RWPE1 (cell line): Measurements from ENCODE around the gene SNAPC1.
"Not testable (repeated sequence)": the region's sequence is repeated elsewhere in the genome, so short reads cannot be mapped to it uniquely, and the experiment has no call there.

Source experiments
- CTCF ChIA-PET: fragments of 350-600 bp; sonication (Branson Sonifier 250); formaldehyde crosslinking; extraction: SDS; loops from one replicate; lab custom pipeline; 2021; lab: Yijun Ruan, JAX
- POLR2A ChIA-PET: fragments of 400-600 bp; formaldehyde crosslinking; extraction: SDS; loops from one replicate; lab custom pipeline; 2020; ENCODE audit warnings: antibody characterized with exemption; ENCODE audit not compliant: low non-redundant PET; lab: Yijun Ruan, JAX
- DNase-seq: peaks from one replicate; pipeline ENCODE4 v3.0.0; 2012; ENCODE audit warnings: low spot score
- H3K27ac ChIP-seq: fragments of 450-650 bp; 2 replicates; pipeline ENCODE4 v1.5.1; 2017
- TF ChIP-seq, protein P1 (sequence below): fragments of 450-650 bp; conservative IDR thresholded peaks from 2 replicates; pipeline ENCODE4 v1.5.1; 2017; ENCODE audit warnings: low read depth, mild to moderate bottlenecking

The SNAPC1 gene

GRCh38 chr14:61753631-61754030 is 8.6 kb upstream of the SNAPC1 start:
- CTCF ChIA-PET, result interaction anchor here (0.5 to 0.8 kb wide), 2 partner anchors 25 to 359 kb away, joined by 3 to 4 read pairs; no protein-coding TSS in a partner anchor
- POLR2A ChIA-PET, result no interaction called here
- TF ChIP-seq, protein P1, sequence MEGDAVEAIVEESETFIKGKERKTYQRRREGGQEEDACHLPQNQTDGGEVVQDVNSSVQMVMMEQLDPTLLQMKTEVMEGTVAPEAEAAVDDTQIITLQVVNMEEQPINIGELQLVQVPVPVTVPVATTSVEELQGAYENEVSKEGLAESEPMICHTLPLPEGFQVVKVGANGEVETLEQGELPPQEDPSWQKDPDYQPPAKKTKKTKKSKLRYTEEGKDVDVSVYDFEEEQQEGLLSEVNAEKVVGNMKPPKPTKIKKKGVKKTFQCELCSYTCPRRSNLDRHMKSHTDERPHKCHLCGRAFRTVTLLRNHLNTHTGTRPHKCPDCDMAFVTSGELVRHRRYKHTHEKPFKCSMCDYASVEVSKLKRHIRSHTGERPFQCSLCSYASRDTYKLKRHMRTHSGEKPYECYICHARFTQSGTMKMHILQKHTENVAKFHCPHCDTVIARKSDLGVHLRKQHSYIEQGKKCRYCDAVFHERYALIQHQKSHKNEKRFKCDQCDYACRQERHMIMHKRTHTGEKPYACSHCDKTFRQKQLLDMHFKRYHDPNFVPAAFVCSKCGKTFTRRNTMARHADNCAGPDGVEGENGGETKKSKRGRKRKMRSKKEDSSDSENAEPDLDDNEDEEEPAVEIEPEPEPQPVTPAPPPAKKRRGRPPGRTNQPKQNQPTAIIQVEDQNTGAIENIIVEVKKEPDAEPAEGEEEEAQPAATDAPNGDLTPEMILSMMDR, result 0 out of 2 replicates have a peak, but pooled peaks have one; percentile 7
- H3K27ac ChIP-seq, result no peak overlapping the region; the same call in 1 of the 2 replicates
- DNase-seq, result no peak

GRCh38 chr14:61754627-61755381 is 7.4 kb upstream of the SNAPC1 start:
- ChIA-PET POLR2A (no interaction called here), CTCF (interaction anchor here (0.6 kb wide), 1 partner anchor 29 kb away, joined by 3 read pairs; no protein-coding TSS in a partner anchor)
- H3K27ac ChIP-seq, result peak overlapping the region; percentile 38; the same call in 1 of the 2 replicates
- no peak for DNase-seq
- TF ChIP-seq, protein P1, result no peak

- CTCF ChIA-PET, POLR2A ChIA-PET, DNase-seq: not testable (repeated sequence)
- H3K27ac ChIP-seq, result peak overlapping the region; percentile 38; the same call in 1 of the 2 replicates
Observed at GRCh38 chr14:61755382-61755742, 6.9 kb upstream of the SNAPC1 start.

GRCh38 chr14:61756135-61756534 is 6.1 kb upstream of the SNAPC1 start:
- ChIA-PET POLR2A (no interaction called here), CTCF (no interaction called here)
- TF ChIP-seq, protein P1, result no peak
- DNase-seq, result no peak
- no peak overlapping the region for H3K27ac ChIP-seq

GRCh38 chr14:61759878-61760277 is 2.3 kb upstream of the SNAPC1 start:
- TF ChIP-seq, protein P1, result no peak
- POLR2A ChIA-PET, result no interaction called here
- H3K27ac ChIP-seq, result no peak overlapping the region
- CTCF ChIA-PET, result no interaction called here
- DNase-seq, result no peak

GRCh38 chr14:61761557-61761956 is 663 bp upstream of the SNAPC1 start:
- CTCF ChIA-PET, result no interaction called here
- DNase-seq, result no peak
- POLR2A ChIA-PET, result interaction anchor here (1.0 kb wide), 1 partner anchor 422 kb away, joined by 3 read pairs; no protein-coding TSS in a partner anchor

More at GRCh38 chr14:61761557-61761956, 663 bp upstream of the SNAPC1 start:
- TF ChIP-seq, protein P1, result no peak
- peak overlapping the region; percentile 83 for H3K27ac ChIP-seq
